Chondrocyte (in vitro differentiated cells): Measurements from ENCODE around the gene HNF4A. TPM values are rescaled to one million over a fixed set of nuclear protein-coding genes. Genes with fewer than 3 reads are reported as not detected.

Experiments used
- DNase-seq: peaks from one replicate; pipeline ENCODE4 v3.0.0; 2021; ENCODE audit warnings: mixed read lengths, low spot score
- H3K27ac Mint-ChIP-seq: one replicate; pipeline ENCODE4 v1.8.0; 2021; ENCODE audit warnings: mild to moderate bottlenecking, moderate library complexity, mixed read lengths; ENCODE audit not compliant: unreplicated experiment
- H3K27me3 Mint-ChIP-seq: 2 replicates; pipeline ENCODE4 v1.8.0; 2021; ENCODE audit warnings: low read depth, mixed read lengths
- H3K36me3 Mint-ChIP-seq: 2 replicates; pipeline ENCODE4 v1.8.0; 2021; ENCODE audit warnings: low read depth, mixed read lengths
- H3K4me1 Mint-ChIP-seq: 2 replicates; pipeline ENCODE4 v1.8.0; 2021; ENCODE audit warnings: low read depth, mild to moderate bottlenecking, mixed read lengths
- H3K4me3 Mint-ChIP-seq: one replicate; pipeline ENCODE4 v1.8.0; 2021; ENCODE audit warnings: mild to moderate bottlenecking, moderate library complexity, mixed read lengths; ENCODE audit not compliant: unreplicated experiment
- H3K9me3 Mint-ChIP-seq: 2 replicates; pipeline ENCODE4 v1.8.0; 2021; ENCODE audit warnings: low read depth, mixed read lengths
- CTCF ChIP-seq: fragments of 200-600 bp; sonication (generic); IDR thresholded peaks from 2 replicates; pipeline ENCODE4 v1.5.0; 2021; ENCODE audit warnings: antibody characterized with exemption, mild to moderate bottlenecking, moderate library complexity
- total RNA-seq: library from RNA; stranded (reverse); gene quantifications from 3 replicates; pipeline ENCODE4 v1.2.1, GENCODE V29; 2021

Gene HNF4A
- total RNA-seq, 1 donor from 2014 or later = not detected

DNA sequence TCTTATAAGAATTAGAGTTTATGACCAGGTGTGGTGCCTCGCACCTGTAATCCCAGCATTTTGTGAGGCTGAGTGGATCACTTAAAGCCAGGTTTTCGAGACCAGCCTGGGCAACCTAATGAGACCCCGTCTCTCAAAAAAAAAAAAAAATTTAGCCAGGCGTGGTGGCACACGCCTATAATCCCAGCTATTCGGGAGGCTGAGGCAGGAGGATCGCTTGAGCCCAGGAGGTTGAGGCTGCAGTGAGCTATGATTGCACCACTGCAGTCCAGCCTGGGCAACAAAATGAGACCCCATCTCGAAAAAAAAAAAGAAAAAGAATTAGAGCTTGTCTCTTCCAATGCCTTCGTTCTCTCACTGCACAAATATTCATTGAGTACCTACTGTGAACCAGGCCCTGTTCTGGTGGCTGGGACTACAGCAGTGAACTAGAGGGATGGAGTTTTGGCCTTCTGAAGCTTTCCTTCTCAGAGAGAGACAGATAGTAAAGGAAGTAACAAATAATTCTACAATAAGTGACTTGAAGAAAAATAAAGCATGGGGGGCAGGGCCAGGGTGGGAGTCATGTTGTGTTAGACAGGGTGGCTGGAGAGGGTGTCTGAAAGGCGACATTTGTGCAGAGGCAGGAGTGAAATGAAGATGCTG lies 56.4 kb downstream of the HNF4A start:
- H3K9me3 Mint-ChIP-seq = no peaks in the 10 kb centered on the region
- no peak overlapping the region for H3K27ac Mint-ChIP-seq
- TF ChIP-seq CTCF = no peak
- DNase-seq = no peak
- H3K27me3 Mint-ChIP-seq = peaks cover 12% of the 10 kb centered on the region
- peaks cover 3% of the 10 kb centered on the region for H3K36me3 Mint-ChIP-seq
- no peak overlapping the region for H3K4me3 Mint-ChIP-seq
- no peaks in the 10 kb centered on the region for H3K4me1 Mint-ChIP-seq

GRCh38 chr20:44412402-44413144 lies 57.1 kb downstream of the HNF4A start:
- DNase-seq = no peak
- Mint-ChIP-seq H3K27me3 (peaks cover 15% of the 10 kb centered on the region), H3K4me1 (no peaks in the 10 kb centered on the region), H3K36me3 (peaks cover 3% of the 10 kb centered on the region), H3K27ac (no peak overlapping the region), H3K9me3 (no peaks in the 10 kb centered on the region), H3K4me3 (no peak overlapping the region)
- no peak for TF ChIP-seq CTCF

DNA sequence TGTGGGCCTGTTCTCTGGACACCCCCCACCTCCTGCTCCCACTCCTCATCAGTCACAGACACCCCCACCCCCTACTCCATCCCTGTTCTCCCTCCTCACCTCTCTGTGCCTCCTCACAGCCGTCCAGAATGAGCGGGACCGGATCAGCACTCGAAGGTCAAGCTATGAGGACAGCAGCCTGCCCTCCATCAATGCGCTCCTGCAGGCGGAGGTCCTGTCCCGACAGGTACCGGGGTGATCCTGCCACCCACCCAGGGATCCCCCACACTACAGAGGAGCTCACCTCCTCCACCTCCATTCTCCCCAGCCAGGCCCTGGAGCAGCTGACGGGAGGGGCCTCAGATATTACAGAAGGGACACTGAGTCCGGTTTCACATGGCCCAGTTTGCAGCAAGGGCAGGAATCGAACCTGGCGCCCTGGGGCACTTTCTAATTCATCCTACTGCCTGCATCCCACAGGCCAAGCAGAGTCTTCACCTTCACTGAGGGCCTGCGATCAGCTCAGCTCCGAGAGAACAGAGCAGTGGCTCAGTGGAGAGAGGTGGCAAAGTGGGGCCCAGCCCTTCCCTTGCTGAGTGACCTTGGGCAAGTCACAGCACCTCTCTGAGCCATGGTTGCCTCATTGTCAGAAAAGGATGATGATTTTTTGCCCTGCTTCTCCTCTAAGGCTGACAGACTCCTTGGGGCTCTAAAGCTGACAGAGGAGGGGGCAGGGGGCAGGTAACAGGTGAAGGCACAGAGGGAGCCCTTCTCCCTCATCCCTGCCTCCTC lies 58.3 kb downstream of the HNF4A start:
- Mint-ChIP-seq H3K27me3 (peaks cover 17% of the 10 kb centered on the region), H3K27ac (no peak overlapping the region), H3K9me3 (no peaks in the 10 kb centered on the region), H3K36me3 (peaks cover 3% of the 10 kb centered on the region), H3K4me1 (no peaks in the 10 kb centered on the region), H3K4me3 (no peak overlapping the region)
- no peak for DNase-seq
- no peak for TF ChIP-seq CTCF

GRCh38 chr20:44414346-44414714 lies 58.8 kb downstream of the HNF4A start:
- no peak for DNase-seq
- Mint-ChIP-seq H3K4me3 (no peak overlapping the region), H3K27ac (no peak overlapping the region), H3K36me3 (peaks cover 3% of the 10 kb centered on the region), H3K4me1 (no peaks in the 10 kb centered on the region), H3K9me3 (no peaks in the 10 kb centered on the region), H3K27me3 (peaks cover 17% of the 10 kb centered on the region)
- no peak for TF ChIP-seq CTCF

GRCh38 chr20:44414808-44415207 lies 59.3 kb downstream of the HNF4A start:
- Mint-ChIP-seq H3K27me3 (peaks cover 17% of the 10 kb centered on the region), H3K9me3 (no peaks in the 10 kb centered on the region), H3K36me3 (peaks cover 3% of the 10 kb centered on the region), H3K4me3 (no peak overlapping the region), H3K27ac (no peak overlapping the region), H3K4me1 (no peaks in the 10 kb centered on the region)
- no peak for TF ChIP-seq CTCF
- no peak for DNase-seq
